ENCODE measurements around the gene DEDD2.
A peak's percentile ranks its signal among the peaks of the same experiment; 100 is the strongest.

Gene DEDD2

DNA sequence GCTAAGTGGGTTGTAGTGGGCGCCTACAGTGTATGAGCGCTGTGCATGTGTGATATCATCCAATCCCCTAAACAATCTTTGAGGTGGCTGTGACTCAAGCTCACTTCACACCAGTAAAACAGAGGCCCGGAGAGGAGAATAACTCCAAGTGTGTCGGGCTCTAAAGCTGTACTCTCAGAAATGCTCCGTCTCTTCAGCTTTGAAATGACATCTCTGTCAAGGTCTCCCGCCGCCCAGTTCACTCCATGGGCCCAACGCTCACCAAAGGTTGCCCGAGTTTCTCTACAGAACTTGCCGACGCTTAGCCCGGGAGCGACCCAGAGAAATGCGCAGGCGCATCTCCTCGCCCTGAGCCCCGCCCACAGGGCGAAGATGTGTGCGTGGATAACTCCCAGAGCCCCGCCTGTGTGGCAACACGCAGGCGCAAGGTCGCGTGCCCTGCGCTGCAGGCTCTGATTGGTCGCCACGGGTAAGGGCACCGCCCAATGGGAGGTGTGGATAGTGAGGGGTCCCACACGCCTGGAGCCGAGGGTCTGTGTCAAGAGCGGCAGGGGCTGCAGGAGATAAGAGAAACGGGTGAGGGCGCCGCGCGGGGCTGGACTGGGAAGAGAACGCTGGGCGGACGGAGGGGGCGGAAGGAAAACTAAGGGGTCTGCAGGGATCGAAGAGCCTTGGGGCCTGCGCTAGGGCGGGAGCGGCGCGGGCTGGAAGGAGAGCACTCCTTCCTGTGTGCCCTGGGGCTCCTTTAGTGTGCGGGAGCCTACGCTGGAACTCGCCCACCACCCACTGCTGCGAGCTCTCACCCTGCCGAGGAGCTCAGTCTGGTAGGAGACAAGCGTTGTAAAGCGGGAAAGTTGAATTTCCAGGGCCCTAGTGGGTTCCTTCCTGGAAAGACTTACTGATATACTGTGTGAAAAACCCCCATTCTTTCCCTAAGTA lies 2.6 kb upstream of the DEDD2 start, which contains the start of gene ZNF526:
Gene ZNF526 (plus strand): TSS at position 501 of the 939 bp plus-strand sequence. CDS start 4,092 bp downstream, outside the sequence.
- peak; percentile 88 for ATAC-seq

DNA sequence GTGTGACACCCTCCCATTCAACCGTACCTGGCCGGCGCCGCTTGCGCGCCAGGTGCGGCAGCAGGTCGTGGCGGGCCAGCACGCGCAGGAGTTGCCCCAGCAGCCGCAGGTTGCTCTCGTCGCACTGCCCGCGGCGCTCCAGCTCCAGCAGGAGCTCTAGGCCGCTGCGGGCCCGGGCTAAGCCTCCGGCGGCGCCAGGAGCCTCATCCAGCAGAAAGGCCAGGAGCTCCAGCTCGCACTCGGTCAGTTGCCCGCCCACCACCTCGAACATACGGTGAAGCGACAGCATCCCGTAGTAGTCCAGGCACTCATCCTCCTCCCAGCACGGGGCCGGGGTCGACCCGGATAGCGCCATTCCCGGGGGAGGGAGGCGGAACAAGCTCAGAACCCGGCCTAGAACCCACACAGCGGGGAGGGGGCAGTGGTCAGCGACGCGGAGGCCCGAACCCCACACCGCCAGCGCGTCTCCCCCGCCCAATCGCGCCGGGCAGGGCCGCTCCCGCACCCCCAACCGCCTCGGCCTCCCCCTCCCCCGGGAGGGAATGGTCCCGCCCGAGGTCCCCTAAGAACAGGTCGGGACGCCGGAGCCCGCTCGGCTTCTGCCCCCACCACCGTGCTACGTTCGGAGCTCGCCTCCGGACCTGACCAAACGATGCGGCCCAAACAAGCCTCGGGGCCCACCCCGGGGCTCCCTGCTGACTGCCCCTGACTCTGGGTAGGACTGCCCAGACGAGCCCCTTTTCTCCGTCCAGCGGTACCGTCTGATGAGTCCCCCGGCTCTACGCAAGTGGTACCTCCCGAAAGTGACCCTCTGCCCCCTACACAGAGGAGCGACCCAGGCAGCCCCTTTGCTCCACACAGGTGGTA lies 591 bp downstream of the DEDD2 start:
- peak overlapping the region; percentile 99 for H3K27ac Mint-ChIP-seq
- H3K36me3 Mint-ChIP-seq: peaks cover 69% of the 10 kb centered on the region
- peak overlapping the region; percentile 94 for H3K4me3 Mint-ChIP-seq
- no peak for DNase-seq (ENCODE audit: low spot score in 2 of 2)
- H3K9me3 Mint-ChIP-seq: no peaks in the 10 kb centered on the region
- peak; percentile 0 for ATAC-seq
- peaks cover 72% of the 10 kb centered on the region for H3K4me1 Mint-ChIP-seq

More for the DNA sequence above, 2.6 kb upstream of the DEDD2 start, which contains the start of gene ZNF526:
- peak; percentile 94 to 98 for DNase-seq (ENCODE audit: low spot score in 2 of 2)
- Mint-ChIP-seq H3K4me1 (peaks cover 61% of the 10 kb centered on the region), H3K27ac (peak within 1 kb of the TSS; percentile 99), H3K9me3 (no peaks in the 10 kb centered on the region), H3K36me3 (peaks cover 65% of the 10 kb centered on the region), H3K4me3 (peak within 1 kb of the TSS; percentile 94)

DNA sequence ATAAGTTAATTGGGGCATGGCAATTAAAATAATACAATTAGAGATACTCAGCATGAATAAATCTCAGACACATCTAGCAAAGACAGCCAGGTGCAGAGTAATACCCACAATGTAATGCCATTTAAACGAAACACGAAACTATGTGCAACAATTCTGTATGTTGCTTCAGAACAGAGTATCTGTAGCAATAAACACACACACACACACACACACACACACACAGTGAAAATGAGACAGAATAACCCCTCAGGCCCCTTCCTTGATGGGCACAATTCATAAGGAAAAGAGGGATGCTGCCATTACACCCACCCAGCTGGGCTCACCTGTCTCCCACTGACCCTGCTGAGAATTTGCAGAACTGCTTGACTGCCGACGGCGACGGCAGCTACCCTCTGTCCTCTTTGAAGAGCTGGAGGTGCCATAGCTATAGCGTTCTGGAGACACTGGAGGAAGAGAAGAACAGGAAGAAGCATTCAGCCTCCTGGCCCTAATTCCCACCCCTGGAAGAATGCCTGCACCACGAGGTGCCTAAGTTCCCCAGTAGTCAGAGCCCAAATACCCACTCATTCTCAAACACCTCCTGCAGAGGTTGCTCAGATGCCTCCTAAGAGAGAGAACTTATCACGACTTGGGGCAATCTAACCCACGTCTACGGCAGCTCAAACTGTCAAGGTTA lies 2.5 kb downstream of the DEDD2 start:
- Mint-ChIP-seq H3K4me3 (peak overlapping the region; percentile 94), H3K36me3 (peaks cover 84% of the 10 kb centered on the region), H3K4me1 (peaks cover 62% of the 10 kb centered on the region), H3K9me3 (no peaks in the 10 kb centered on the region), H3K27ac (peak overlapping the region; percentile 99)
- DNase-seq (ENCODE audit: low spot score in 2 of 2) (no peak), ATAC-seq (no peak)

DNA sequence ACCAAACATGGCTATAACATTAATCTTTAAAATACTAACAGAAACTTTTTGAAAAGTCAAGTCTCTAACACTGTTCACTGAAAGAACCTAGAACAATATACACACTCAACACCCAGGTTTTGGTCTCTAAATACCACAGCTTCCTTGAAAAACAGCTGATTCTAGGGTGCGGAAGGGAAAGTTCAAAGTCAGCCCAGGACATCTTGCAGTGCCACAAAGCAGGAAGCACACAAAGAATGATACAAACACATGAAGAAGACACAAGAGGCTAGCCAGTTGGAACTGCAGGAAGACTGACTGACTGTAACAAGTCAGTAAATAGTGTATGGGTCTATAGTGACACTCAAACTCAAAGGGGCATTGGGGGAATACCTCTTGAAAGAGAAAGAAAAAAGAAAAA lies 4.6 kb downstream of the DEDD2 start:
- ATAC-seq: no peak
- no peak for DNase-seq (ENCODE audit: low spot score in 2 of 2)
- Mint-ChIP-seq H3K4me3 (no peak overlapping the region), H3K27ac (peak overlapping the region; percentile 99), H3K9me3 (no peaks in the 10 kb centered on the region), H3K36me3 (peaks cover 95% of the 10 kb centered on the region), H3K4me1 (peaks cover 63% of the 10 kb centered on the region)

DNA sequence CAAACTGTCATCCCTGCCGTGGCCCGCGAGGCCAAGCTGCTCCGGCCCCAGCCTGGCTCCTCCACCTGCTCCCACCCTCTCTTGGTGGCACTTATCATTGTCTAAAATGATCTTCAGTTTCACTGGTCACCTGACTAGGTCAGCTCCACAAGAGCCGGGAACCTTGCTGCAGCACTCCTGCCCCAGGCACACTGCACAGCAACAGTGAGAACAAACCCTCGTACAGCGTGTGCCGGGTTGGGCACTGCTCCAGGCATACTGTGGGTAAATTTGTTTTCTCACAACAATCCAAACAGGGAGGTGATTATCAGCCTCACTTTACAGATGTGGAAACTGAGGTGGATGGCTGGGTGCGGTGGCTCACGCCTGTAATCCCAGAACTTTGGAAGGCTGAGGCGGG lies 8.9 kb downstream of the DEDD2 start:
- ATAC-seq (no peak), DNase-seq (ENCODE audit: low spot score in 2 of 2) (no peak)
- Mint-ChIP-seq H3K9me3 (no peaks in the 10 kb centered on the region), H3K36me3 (peaks cover 100% of the 10 kb centered on the region), H3K27ac (peak overlapping the region; percentile 91), H3K4me1 (peaks cover 63% of the 10 kb centered on the region), H3K4me3 (peak overlapping the region; percentile 51)

DNA sequence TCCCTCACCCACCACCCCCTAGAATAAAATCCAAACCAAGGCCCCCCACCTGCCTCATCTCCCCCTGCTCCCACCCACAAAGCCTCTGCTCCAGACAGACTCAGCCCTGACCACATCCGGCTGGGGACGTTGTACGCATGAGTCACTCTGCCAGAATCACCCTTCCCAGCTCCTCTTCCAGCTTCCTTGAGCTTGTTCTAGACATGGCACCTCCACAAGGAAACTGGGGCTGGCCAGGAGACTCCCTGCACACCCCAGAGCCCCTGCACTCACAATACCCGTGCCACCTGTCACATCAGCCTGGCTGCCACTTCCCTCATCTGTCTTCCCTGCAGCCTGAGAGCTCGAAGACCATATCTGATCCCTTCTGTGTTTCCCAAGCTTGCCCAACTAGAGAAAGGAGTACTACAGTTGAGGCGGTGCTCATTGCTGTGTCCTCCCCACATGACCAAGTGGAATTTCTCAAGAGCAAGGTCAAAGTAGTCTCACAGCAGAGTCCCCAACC lies 9.7 kb downstream of the DEDD2 start:
- Mint-ChIP-seq H3K4me1 (peaks cover 63% of the 10 kb centered on the region), H3K36me3 (peaks cover 100% of the 10 kb centered on the region), H3K4me3 (peak overlapping the region; percentile 51), H3K9me3 (no peaks in the 10 kb centered on the region), H3K27ac (peak overlapping the region; percentile 91)
- DNase-seq (ENCODE audit: low spot score in 2 of 2): no peak
- ATAC-seq: peak; percentile 57

DNA sequence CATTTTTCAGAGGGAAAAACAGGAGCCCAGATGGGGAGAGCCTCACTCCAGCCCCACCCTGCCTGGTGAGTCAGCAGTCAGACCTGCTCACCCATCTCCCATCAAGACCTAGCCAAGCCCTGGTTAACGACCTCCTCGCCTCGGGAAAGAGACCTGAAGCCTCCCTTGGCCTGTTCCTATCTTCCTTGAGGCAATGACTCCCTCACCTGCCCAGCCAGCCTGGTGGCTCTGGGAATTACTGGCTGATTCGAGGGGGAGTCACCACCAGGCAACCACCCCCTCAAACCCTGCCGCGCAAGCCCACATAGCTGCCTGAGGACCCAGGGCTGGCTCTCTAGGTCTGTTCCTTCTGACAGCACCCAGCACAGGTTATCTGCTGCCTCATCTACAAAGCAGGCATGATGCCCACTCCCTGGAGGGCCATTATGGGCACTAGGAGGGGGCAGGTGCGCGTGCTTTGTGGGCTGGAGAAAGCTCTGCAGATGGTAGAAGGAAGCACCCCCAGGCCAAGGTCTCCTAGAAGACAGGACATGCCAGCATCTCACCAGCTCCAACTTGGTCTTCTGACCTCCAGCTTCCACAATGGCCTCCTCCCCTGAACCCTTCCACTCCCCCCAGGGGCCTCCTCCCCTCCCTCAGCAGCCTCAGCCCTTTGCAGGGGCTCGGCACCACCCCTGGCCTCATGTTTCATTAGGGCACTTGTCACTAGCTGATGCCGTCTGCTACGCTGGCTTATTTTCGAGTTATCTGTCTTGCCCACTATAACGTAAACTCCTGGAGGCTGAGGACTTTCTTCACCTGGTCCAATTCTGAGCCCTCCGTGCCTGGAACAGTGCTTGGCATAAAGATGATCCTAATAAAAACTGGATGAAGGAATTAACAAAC lies 10.4 kb downstream of the DEDD2 start:
- peak overlapping the region; percentile 51 for H3K4me3 Mint-ChIP-seq
- peak overlapping the region; percentile 91 for H3K27ac Mint-ChIP-seq
- peaks cover 67% of the 10 kb centered on the region for H3K4me1 Mint-ChIP-seq
- no peaks in the 10 kb centered on the region for H3K9me3 Mint-ChIP-seq
- no peak for DNase-seq (ENCODE audit: low spot score in 2 of 2)
- ATAC-seq: no peak
- peaks cover 98% of the 10 kb centered on the region for H3K36me3 Mint-ChIP-seq

DNA sequence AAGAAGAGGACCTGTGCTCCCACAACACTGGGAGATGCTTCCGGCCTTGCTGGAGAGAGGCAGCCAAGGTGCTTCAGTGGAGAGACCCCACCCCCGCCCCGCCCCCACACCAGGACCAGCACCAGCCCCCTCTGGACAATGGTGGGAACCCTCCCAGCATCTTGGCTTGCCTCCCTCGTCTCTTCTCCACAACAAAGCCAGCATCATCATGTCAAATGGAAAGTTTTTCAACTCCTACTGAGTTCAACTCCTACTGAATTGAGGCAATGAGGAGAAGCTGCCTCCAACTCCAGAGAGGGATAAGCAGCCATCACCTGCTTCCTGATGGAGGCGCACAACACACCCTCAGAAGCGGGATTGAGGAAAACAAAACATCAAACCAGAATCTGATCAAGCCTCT lies 12.8 kb downstream of the DEDD2 start:
- Mint-ChIP-seq H3K36me3 (peaks cover 97% of the 10 kb centered on the region), H3K4me1 (peaks cover 86% of the 10 kb centered on the region), H3K9me3 (no peaks in the 10 kb centered on the region), H3K4me3 (no peak overlapping the region), H3K27ac (peak overlapping the region; percentile 94)
- DNase-seq (ENCODE audit: low spot score in 2 of 2): no peak
- ATAC-seq: no peak

DNA sequence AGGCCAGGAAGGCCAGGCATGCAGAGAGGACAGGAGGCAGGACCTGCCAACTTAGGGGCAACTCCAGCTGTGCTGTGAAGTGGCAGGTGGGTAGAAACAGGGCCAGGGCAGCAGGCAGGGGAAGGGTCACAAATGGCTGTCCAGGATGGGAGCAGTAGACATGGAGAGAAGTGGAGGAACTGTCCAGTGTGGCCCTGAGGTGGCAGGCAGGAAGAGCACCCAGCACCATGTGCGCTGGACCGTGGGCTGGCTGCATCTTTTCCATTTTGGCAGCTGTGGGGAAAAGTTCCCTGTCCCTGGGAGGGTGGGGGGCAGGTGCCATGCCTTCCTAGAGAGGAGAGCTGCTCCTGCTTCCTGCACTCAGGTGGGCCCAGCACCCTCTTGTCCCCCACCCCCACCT lies 13.8 kb downstream of the DEDD2 start:
- peak overlapping the region; percentile 94 for H3K27ac Mint-ChIP-seq
- no peak overlapping the region for H3K4me3 Mint-ChIP-seq
- ATAC-seq (no peak), DNase-seq (ENCODE audit: low spot score in 2 of 2) (no peak)
- no peaks in the 10 kb centered on the region for H3K9me3 Mint-ChIP-seq
- peaks cover 89% of the 10 kb centered on the region for H3K4me1 Mint-ChIP-seq
- H3K36me3 Mint-ChIP-seq: peaks cover 97% of the 10 kb centered on the region

DNA sequence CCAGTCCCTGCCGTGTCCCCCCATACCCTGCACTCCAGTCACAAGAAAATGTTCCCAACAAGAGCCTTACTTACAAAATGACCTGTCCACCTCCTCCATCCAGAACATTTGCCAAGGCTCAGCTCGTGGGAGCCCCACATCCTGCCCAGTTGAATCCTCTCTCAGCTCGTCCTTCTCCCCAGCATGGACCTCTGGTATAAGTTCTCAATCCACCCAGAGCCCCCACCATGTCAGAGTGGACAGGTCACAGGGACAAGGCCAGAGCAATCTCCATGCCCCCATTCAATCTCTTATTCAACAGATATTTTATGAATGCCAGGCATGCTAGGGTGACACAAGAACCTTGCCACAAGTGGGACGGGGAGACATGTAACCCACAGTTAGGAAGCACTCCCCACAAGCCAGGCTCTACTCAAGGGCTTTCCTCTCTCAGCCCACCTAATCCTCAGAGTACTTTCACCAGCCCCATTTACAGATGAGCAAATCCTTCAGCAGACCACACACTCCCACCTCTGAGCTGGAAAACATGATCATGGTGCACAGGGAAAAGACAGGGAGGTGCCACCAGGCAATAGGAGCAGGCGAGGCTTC lies 15.1 kb downstream of the DEDD2 start:
- DNase-seq (ENCODE audit: low spot score in 2 of 2) (no peak), ATAC-seq (no peak)
- peaks cover 84% of the 10 kb centered on the region for H3K4me1 Mint-ChIP-seq
- peaks cover 97% of the 10 kb centered on the region for H3K36me3 Mint-ChIP-seq
- H3K4me3 Mint-ChIP-seq: peak overlapping the region; percentile 81
- H3K27ac Mint-ChIP-seq: peak overlapping the region; percentile 94
- no peaks in the 10 kb centered on the region for H3K9me3 Mint-ChIP-seq

DNA sequence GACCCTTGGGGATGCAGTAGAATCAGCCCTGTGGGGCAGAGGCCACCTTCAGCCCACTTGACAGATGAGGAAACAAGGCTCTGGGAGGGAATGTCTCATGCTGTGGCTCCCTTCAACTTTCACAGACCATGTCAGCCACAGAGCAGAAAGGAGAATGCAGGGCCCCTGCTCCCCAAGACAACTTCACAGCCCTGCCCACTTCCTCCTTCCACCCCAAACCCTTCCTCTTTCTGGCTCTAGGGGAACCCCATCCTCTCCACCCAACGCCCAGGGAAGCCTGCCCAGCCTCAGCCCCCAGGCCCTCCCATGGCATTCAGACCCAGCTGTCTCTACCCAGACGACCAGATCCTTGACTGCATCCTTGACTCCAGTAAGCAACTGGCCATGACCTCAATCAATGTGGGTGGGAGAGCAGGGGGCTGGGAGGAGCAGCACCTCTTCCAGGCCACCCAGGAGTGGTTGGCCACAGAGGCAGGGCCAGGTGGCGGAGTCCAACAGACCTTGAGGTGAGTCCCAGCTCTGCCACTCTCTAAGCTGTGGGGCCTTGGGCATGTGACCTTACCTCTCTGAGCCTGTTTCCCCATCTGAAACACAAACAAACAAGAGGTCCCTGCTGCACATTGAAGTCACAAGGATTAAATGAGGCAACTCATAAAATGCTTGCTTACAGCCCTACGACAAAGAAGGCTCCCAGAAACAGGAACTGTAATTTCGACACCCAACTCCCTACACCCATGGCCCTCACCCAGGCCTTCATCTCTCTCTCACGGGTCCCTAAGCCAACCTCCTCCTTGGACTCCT lies 15.8 kb downstream of the DEDD2 start:
- Mint-ChIP-seq H3K4me3 (peak overlapping the region; percentile 81), H3K9me3 (no peaks in the 10 kb centered on the region), H3K27ac (peak overlapping the region; percentile 94), H3K4me1 (peaks cover 85% of the 10 kb centered on the region), H3K36me3 (peaks cover 96% of the 10 kb centered on the region)
- ATAC-seq (peak; percentile 74), DNase-seq (ENCODE audit: low spot score in 2 of 2) (peak in 1 of 2 donors; percentile 79)

DNA sequence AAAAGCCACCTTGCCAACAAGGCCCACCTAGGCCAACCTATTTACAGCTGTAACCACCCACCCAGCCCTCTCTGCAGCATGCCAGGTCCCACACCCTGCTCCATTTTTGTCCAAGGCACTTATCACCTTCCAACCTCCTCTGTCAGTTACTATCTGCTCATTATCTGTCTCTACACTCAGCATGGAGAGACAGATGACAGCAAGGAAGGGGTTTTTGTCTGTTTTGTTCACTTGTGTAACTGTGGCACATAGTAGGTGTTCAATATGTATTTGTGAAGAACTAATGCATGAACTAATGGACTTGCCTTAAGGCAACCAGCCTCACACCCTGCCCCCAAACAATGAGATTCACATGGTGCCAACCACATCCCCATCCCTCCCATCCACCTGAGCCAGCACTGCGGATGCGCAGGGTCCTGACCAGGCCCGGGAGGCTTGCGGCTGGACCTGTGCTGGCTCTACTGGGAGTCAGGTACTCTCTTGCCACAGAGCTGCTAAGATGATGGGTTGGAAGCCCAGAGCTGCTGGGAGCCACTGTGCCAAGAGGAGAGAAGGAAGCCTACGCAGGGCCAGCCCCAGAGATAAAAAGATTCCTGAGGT lies 17.3 kb downstream of the DEDD2 start:
- no peaks in the 10 kb centered on the region for H3K9me3 Mint-ChIP-seq
- peak overlapping the region; percentile 94 for H3K27ac Mint-ChIP-seq
- peak overlapping the region; percentile 81 for H3K4me3 Mint-ChIP-seq
- no peak for ATAC-seq
- peaks cover 86% of the 10 kb centered on the region for H3K4me1 Mint-ChIP-seq
- DNase-seq (ENCODE audit: low spot score in 2 of 2): no peak
- H3K36me3 Mint-ChIP-seq: peaks cover 94% of the 10 kb centered on the region

Measured in stimulated activated effector memory CD8-positive, alpha-beta T cell treated with anti-CD3 and anti-CD28 coated beads, Interleukin-12 subunit alpha, Interleukin-12 subunit beta, amount 100 ng/mL, for 72 hours (primary cell).